Esophagus (tissue), 2 donors: ENCODE data around the gene PDE10A. TPM values are rescaled to one million over a fixed set of nuclear protein-coding genes. Genes with fewer than 3 reads are reported as not detected.

Experiments
- H3K27ac ChIP-seq, 2 donors: one replicate each; pipeline ENCODE4 v1.5.1; 2013; ENCODE audit warnings: low read depth in 2 of 2, mild to moderate bottlenecking in 2 of 2, inconsistent platforms in 1 of 2, low read length in 1 of 2, moderate library complexity in 1 of 2
- H3K27me3 ChIP-seq, 2 donors: one replicate each; pipeline ENCODE4 v1.6.1; 2013; ENCODE audit warnings: low read length in 2 of 2, control low read depth in 1 of 2, mild to moderate bottlenecking in 1 of 2; ENCODE audit not compliant: insufficient read depth in 2 of 2, control insufficient read depth in 1 of 2
- H3K36me3 ChIP-seq, 2 donors: one replicate each; pipeline ENCODE4 v1.6.1; 2013; ENCODE audit warnings: low read length in 1 of 2; ENCODE audit not compliant: control insufficient read depth in 2 of 2, insufficient read depth in 2 of 2
- H3K4me1 ChIP-seq, 2 donors: one replicate each; pipeline ENCODE4 v1.6.1; 2013; ENCODE audit warnings: low read length in 1 of 2; ENCODE audit not compliant: control insufficient read depth in 2 of 2, insufficient read depth in 2 of 2
- H3K4me3 ChIP-seq, 2 donors: one replicate each; pipeline ENCODE4 v1.5.1; 2013; ENCODE audit warnings: low read length in 2 of 2, mild to moderate bottlenecking in 2 of 2, low read depth in 1 of 2, moderate library complexity in 1 of 2
- H3K9me3 ChIP-seq, 2 donors: one replicate each; pipeline ENCODE4 v1.6.1; 2013; ENCODE audit warnings: mild to moderate bottlenecking in 2 of 2, low read depth in 1 of 2, low read length in 1 of 2, moderate library complexity in 1 of 2; ENCODE audit not compliant: control insufficient read depth in 2 of 2, insufficient read depth in 1 of 2
- WGBS, 2 donors: extraction: QIAGEN DNeasy Blood & Tissue Kit; methylation state at CpG; one replicate each; pipeline ENCODE4 v1.1.7; 2013; 5-methylcytosine and 5-hydroxymethylcytosine counted together
- polyA plus RNA-seq, 2 donors: library from polyadenylated mRNA; stranded (reverse); fragments of 200-250 nt; gene quantifications; one replicate each; pipeline ENCODE4 v1.2.3, GENCODE V29; 2013
- donor health status: healthy with polysubstance abuse.
- donor health status: Bipolar disorder and iron deficiency.

Gene PDE10A
- polyA plus RNA-seq, 2 donors, result 0.21 to 0.28 TPM

DNA sequence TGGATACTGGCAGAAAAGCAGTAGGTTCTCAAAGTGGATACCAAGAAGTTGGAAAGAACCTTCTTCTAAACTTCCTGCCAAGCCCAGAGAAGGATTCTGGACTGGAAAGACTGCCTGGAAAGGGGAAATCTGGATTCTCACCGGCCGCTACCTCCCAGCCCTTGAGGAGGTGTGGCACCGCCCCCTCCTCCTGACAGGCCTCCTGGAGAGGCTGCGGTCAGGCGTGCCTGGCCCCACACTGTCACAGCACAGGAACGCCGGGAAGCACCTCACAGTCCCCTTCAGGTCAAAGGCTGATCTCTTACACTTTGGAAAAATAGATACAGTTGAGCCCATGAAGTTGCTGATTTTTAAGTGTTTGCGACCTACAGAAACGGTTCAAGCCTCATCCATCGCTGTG is 16.3 kb upstream of the PDE10A start:
- 69 to 75% methylated on average over 10 of the region's 10 CpGs for WGBS, 2 donors
- peaks cover 0 to 3% of the 10 kb centered on the region in 2 donors for H3K9me3 ChIP-seq
- no peak overlapping the region for H3K4me3 ChIP-seq
- H3K36me3 ChIP-seq, result no peaks in the 10 kb centered on the region
- no peak overlapping the region for H3K27ac ChIP-seq
- H3K4me1 ChIP-seq, result no peaks in the 10 kb centered on the region
- no peaks in the 10 kb centered on the region for H3K27me3 ChIP-seq

DNA sequence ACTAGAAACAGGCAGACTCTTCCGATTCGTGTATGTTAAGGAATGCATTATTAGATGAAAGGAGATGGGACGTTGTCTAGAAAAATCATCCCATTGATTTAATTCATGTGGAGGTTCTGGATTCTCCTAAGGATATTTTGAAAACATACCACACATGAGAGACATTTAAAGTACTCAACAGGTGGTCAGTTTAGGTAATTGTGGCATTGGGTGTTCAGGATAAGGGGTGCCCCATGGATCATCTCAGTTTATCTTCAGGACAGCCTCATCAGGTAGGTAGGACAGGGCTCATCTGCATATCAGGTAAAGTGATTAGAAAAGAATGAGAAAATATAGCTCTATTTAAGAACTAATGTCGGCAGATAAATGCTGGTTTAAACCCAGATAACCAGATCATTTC is 15.9 kb upstream of the PDE10A start:
- Histone ChIP-seq H3K4me3 (no peak overlapping the region), H3K9me3 (peaks cover 0 to 3% of the 10 kb centered on the region in 2 donors), H3K27ac (no peak overlapping the region), H3K27me3 (no peaks in the 10 kb centered on the region), H3K36me3 (no peaks in the 10 kb centered on the region), H3K4me1 (no peaks in the 10 kb centered on the region)
- 68 to 79% methylated on average over 4 of the region's 4 CpGs for WGBS, 2 donors

GRCh38 chr6:165678429-165678828 is 15.4 kb upstream of the PDE10A start:
- no peaks in the 10 kb centered on the region for H3K4me1 ChIP-seq
- H3K27ac ChIP-seq, result no peak overlapping the region
- no peak overlapping the region for H3K4me3 ChIP-seq
- peaks cover 0 to 3% of the 10 kb centered on the region in 2 donors for H3K9me3 ChIP-seq
- no peaks in the 10 kb centered on the region for H3K36me3 ChIP-seq
- 69 to 75% methylated on average over 10 of the region's 10 CpGs for whole genome bisulfite sequencing, 2 donors
- H3K27me3 ChIP-seq, result no peaks in the 10 kb centered on the region

DNA sequence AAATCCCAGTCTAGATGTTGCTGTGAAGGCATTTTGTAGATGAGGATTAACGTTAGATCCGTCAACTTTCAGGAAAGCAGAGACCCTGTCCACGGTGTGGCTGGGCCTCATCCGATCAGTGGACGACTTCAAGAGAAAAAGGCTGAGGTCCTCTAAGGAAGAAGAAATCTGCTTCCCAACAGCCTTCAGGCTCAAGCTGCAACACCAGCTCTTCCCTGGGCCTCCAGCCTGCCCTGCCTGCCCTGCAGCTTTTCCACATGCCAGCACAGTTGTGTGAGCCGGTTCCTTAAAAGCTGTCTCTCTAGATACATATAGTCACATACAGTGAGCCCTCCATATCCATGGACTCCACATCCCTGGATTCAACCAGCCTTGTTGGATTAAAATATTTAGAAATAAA is 14.1 kb upstream of the PDE10A start:
- H3K4me1 ChIP-seq, result no peaks in the 10 kb centered on the region

GRCh38 chr6:165676435-165677068 is 13.5 kb upstream of the PDE10A start:
- H3K4me1 ChIP-seq, result no peaks in the 10 kb centered on the region
- no peaks in the 10 kb centered on the region for H3K27me3 ChIP-seq
- 73 to 79% methylated on average over 18 of the region's 18 CpGs for WGBS, 2 donors
- H3K36me3 ChIP-seq, result no peaks in the 10 kb centered on the region
- H3K27ac ChIP-seq, result no peak overlapping the region
- peaks cover 0 to 3% of the 10 kb centered on the region in 2 donors for H3K9me3 ChIP-seq
- no peak overlapping the region for H3K4me3 ChIP-seq

More for the DNA sequence above, 14.1 kb upstream of the PDE10A start:
- no peaks in the 10 kb centered on the region for H3K36me3 ChIP-seq
- H3K27ac ChIP-seq, result no peak overlapping the region
- H3K4me3 ChIP-seq, result no peak overlapping the region
- H3K27me3 ChIP-seq, result no peaks in the 10 kb centered on the region
- H3K9me3 ChIP-seq, result peaks cover 0 to 3% of the 10 kb centered on the region in 2 donors
- 85 to 87% methylated on average over 6 of the region's 6 CpGs for WGBS, 2 donors

GRCh38 chr6:165675120-165675519 is 12.1 kb upstream of the PDE10A start:
- 52 to 57% methylated on average over 1 of the region's 1 CpG for WGBS, 2 donors
- Histone ChIP-seq H3K4me3 (no peak overlapping the region), H3K36me3 (no peaks in the 10 kb centered on the region), H3K4me1 (no peaks in the 10 kb centered on the region), H3K9me3 (peaks cover 0 to 3% of the 10 kb centered on the region in 2 donors), H3K27ac (no peak overlapping the region), H3K27me3 (no peaks in the 10 kb centered on the region)

- Histone ChIP-seq H3K4me3 (no peak overlapping the region), H3K36me3 (no peaks in the 10 kb centered on the region), H3K27ac (no peak overlapping the region), H3K9me3 (peaks cover 0 to 3% of the 10 kb centered on the region in 2 donors), H3K4me1 (no peaks in the 10 kb centered on the region), H3K27me3 (no peaks in the 10 kb centered on the region)
- WGBS, 2 donors, result 65 to 68% methylated on average over 20 of the region's 20 CpGs
These were observed 11.4 kb upstream of the PDE10A start for GRCh38 chr6:165674155-165675029.

DNA sequence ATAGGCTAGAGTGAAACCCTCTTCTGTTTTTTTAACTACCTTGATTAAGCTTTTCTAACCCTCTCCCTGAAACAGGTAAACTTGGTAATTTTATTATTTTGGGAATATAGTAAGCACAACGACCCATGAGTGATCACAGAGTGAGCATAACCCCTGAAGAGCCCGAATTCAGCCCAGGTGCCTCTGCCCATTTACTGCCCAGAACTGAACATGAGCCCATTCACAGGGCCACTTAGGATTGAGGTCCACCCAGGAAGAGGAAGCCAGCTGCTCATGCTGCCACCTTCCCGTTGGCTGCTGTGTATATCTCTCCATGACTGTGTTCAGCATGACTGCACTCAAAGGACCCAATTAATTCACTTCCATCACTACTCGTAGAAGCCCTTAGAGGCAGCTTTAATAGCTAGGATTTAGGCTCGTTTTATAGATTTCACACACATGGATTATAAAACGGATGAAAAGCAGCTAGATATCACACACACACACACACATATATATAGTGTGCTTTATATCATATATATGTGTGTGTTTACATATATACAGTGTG is 8.3 kb upstream of the PDE10A start:
- Histone ChIP-seq H3K9me3 (no peaks in the 10 kb centered on the region), H3K4me3 (no peak overlapping the region), H3K27ac (no peak overlapping the region), H3K4me1 (no peaks in the 10 kb centered on the region), H3K27me3 (no peaks in the 10 kb centered on the region), H3K36me3 (no peaks in the 10 kb centered on the region)
- WGBS, 2 donors, result 68 to 69% methylated on average over 6 of the region's 6 CpGs

GRCh38 chr6:165668951-165669350 is 5.9 kb upstream of the PDE10A start:
- WGBS, 2 donors, result 63 to 68% methylated on average over 8 of the region's 8 CpGs

More at GRCh38 chr6:165668951-165669350, 5.9 kb upstream of the PDE10A start:
- H3K27ac ChIP-seq, result no peak overlapping the region
- H3K36me3 ChIP-seq, result no peaks in the 10 kb centered on the region
- H3K4me3 ChIP-seq, result no peak overlapping the region
- peaks cover 0 to under 1% of the 10 kb centered on the region in 2 donors for H3K4me1 ChIP-seq
- peaks cover 0 to 3% of the 10 kb centered on the region in 2 donors for H3K27me3 ChIP-seq
- H3K9me3 ChIP-seq, result no peaks in the 10 kb centered on the region
